Renal cortex interstitium (tissue), 11 donors: Measurements from ENCODE around the gene PDCD1LG2. TPM values are rescaled to one million over a fixed set of nuclear protein-coding genes. Genes with fewer than 3 reads are reported as not detected.

ENCODE experiments used
- DNase-seq, 11 donors: peaks; one replicate each; pipeline ENCODE4 v3.0.0-alpha.2; 2013; ENCODE audit warnings: low read depth in 9 of 11, low spot score in 4 of 11; ENCODE audit errors: extremely low read depth in 1 of 11
- polyA plus RNA-seq, 3 donors: library from polyadenylated mRNA; unstranded; fragments of 120-200 nt; gene quantifications; one replicate each; pipeline ENCODE4 v1.2.1, GENCODE V29; 2013; ENCODE audit not compliant: insufficient read length in 3 of 3

The PDCD1LG2 gene
- polyA plus RNA-seq, 3 donors = 0.10 to 0.12 TPM; not detected in 1

DNA sequence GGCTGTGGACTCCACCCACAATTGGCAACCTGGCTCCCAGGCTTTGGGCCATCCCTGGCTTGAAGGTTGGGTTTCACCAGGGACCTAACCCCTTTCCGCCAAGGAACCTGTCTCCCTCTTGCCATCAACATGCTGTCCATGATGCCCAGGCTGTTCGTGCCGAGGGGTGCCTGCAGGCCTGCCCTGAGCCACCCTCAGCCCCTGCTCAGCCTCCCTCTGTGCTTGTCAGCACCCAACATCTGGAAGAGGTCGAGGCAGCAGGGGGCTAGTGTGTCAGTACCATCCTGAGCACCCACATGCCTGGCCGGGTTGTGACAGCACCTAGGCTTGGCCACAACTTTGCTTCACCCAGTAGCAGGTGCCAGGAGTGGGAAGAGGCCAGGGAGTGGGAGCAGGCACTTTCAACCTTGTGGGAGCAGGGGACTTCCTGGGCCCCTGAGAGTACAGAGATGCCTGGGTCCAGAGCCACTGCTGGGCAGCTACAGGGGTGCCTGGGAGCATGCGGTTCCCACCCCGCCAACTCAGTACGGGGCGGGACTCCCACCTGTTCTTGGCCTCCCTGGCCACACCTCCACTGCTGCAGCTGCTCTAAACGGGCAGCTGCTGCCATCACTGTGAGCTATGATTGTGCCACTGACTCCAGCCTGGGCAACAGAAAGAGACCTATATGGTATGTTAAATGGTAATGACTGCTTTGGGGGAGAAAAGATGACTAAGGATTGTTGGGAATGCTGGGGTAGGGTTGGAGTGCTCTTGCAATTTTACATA is 6.3 kb downstream of the PDCD1LG2 start:
- no peak for DNase-seq

DNA sequence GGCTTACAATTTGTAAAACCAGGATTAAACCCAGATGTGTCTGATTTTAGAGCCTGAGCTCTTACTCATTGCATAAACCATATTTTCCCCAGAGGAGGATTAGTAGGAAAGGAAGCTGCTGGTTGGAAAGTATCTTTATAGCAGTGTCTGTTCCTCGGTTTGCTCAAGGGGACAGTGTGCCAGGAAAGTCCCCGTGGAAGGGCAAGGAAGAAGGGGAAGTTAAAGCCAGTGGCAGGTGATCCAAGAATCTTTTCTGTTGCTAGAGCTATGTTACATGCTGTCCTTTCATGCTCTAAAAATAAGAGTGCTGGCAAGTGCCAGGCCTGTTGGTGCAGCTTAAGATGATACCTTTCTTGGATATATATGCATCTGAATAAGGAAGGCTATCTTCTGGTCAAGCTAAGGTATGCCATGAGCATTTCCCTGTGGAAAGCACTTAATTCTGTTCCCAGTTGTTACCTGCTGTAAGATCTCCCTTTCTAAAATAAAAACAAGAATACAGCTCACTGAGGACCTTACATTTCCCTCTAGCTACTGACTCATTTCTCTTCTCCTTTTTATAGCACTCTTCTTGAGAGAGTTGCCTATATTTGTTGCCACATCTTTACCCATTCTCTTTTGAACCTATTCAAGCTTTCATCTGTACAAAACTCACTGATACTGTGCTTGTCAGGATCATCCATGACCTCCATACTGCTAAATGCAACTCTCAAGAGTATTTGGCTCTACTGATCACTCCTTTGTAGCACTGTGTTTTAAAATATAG is 8.0 kb downstream of the PDCD1LG2 start:
- DNase-seq = no peak

DNA sequence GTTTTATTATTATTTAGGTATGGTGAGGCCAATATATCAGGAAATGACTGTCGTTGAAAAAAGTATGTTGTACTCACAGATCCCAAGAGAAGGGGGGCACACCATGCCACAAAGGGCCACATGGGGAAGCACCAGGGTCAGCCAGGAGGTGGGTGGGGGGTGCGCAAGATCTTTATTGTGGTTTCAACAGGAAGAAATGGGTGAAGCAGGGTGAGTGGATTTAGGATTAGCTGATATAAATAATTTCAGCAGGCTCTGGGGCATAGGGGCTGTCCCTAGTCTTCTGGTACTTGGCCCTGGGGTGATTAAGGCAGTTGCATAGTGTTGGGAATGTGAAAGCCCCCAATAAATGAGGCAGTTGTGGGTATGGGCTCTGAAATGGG is 8.6 kb downstream of the PDCD1LG2 start:
- DNase-seq = no peak

DNA sequence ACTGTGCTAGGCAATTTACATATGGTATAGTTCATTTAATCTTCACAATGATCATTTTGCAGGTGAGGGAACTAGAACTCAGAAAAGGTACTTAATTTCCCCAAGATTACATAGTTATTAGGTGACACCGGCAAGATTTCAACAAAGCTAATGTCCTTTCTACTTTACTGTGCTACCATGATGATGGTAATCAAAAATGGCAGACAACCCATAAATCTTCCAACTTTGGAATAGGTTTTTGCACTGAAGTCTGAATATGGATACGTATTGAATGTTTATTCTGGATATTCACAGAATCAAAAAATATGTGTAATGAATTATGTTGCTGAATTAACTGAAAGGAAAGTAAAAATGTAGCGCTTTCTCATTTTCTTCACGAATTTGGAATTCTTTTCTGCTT is 13.8 kb downstream of the PDCD1LG2 start:
- DNase-seq = no peak

DNA sequence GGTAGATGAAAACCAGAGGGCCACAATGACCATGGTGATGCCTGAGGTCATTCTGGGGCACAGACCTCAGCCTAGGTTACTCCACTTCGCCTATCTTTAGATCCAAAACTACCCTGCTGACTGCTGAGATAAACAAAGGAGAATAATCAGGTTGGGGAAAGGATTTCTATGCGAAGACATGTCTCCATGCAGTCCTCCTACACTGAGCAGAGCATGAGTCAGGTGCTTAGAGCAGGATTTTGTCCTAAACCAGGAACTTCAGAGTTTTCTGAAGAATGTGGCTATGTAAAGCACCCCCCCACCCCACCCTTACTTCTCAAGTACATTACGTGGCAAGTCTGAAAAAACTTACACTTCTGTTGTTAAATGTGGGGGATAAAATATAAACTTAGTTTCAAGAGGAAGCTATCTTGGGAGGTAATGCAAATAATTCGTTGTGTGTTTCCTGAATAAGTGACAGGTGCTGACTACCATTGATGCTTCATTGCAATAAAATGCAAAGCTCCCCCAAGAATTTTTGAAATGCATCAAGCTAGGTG is 19.4 kb downstream of the PDCD1LG2 start:
- no peak for DNase-seq

DNA sequence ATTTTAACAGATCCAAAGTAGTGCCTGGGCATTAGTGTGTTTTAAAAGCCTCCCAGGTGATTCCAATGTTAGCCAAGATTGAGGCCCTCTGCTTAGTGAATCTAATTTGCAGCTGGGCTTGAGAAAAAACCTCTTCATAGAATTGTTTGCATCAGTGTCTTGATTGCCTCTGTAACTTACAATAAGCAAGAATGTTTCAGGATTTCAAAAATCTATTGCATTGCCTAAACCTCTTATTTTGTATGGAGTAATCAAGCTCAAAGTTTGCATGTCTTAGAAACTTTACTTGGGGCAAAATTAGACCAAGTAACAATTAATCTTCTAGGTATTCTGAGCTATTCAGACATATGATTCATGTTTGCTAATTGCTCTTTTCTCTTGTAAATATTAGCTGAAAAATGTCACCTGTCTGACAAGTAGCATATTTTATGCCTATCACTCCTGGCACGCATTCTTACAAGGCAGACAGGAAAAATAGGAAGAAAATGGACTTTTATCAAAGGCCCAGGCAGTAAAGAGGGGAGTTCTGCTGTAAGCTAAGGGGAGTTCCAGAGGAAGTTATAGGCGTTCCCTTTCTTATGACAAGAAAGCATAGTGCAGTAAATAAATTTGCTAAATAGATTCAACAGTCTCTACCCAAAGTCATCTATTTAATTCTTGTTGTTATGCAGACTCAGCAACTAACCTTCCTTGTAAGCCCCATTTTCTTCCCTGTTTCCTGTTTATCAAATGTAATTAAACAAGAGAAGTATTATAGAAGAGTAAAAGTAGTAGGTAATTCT is 21.0 kb downstream of the PDCD1LG2 start:
- no peak for DNase-seq

DNA sequence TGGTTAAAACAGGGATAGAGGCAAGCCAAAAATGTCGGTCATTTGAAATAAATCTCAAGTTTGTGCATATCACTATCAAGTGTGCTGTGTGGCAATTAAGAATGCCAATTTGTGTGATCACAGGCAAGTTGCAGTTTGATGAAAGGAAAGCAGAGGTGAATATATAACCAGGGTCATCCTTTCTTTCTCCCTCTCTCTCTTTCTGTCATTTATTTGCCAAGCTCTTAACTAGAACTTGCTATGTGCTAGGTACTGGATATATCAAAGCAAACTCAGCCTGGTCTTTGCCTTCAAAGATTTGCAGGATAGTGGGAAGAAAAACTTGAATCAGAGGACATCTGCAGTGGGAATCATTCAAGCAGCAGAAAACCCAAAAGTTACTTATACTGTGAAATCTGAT is 22.0 kb downstream of the PDCD1LG2 start:
- DNase-seq = peak in 1 of 11 donors; percentile 17

DNA sequence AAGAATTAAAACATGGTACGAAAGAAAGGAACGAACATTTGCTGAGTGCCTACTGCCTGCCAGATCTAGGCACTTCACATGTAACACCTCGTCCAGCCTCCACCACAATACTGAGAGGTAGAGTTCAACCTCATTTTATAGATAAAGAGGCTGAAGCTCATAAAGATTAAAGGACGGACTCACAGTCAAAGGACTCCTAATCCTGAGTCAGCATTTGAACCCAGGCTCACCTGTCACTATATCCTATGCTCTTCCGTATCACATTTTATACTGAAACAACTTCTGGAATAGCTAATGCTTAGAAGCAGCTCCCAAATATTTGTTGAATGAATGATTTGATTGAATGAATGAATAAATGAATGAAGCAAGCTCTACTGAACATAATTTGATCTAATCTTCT is 22.5 kb downstream of the PDCD1LG2 start:
- DNase-seq = no peak

DNA sequence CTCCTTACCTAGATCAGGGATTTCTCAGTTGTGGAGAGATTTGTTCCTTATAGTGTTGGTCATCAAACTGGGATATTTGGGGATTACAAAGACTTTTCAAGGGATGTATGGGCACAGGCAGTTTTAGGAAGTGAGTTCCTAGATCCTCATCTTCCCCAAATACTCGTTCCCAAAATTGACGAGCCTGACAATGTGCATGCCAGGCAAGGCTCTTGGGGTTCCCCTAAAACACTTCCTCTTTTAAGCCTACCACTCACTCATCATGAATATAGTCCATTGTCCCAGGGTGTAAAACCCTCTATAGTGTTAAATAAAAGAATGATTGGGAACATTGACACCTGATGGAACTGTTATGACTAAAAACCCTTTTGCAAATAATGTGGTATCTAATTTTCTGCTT is 26.4 kb downstream of the PDCD1LG2 start:
- no peak for DNase-seq

DNA sequence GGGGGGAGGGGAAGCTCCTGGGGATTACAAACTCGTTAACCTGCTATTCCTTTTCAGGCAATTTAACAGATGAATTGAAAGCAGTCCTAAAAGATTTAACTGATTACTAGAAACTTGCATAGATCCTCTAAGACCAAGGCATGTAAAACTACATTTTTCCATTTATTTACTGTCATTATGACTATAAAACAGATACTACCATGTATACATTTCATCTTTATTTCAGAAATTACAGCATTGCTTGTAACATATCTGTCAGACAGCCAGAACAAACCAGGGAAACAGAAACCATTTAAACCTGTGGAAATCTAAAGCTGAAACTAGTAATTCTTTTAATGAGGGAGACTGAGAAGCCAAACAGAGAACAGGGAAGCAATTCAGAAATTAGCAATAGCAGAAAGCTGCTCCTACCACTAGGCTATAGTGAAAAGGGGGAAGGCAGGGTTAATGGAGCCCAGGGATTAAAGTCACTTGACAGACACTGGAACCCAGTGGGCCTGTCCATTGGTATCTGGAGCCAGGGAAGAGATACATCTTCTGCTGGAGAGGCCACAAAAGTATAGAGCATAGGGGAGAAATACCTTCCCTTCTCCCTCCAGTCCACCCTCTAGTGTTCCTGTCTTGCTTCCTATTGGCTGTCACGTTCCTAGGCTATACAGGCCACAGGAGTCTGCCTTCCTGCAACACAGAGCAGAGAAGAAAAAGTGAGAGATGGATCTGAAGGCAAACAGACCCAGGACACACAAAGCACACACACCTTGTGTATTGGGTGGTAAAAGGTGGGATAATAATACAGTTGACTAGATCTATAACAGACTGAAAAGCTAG is 33.8 kb downstream of the PDCD1LG2 start:
- DNase-seq = no peak

DNA sequence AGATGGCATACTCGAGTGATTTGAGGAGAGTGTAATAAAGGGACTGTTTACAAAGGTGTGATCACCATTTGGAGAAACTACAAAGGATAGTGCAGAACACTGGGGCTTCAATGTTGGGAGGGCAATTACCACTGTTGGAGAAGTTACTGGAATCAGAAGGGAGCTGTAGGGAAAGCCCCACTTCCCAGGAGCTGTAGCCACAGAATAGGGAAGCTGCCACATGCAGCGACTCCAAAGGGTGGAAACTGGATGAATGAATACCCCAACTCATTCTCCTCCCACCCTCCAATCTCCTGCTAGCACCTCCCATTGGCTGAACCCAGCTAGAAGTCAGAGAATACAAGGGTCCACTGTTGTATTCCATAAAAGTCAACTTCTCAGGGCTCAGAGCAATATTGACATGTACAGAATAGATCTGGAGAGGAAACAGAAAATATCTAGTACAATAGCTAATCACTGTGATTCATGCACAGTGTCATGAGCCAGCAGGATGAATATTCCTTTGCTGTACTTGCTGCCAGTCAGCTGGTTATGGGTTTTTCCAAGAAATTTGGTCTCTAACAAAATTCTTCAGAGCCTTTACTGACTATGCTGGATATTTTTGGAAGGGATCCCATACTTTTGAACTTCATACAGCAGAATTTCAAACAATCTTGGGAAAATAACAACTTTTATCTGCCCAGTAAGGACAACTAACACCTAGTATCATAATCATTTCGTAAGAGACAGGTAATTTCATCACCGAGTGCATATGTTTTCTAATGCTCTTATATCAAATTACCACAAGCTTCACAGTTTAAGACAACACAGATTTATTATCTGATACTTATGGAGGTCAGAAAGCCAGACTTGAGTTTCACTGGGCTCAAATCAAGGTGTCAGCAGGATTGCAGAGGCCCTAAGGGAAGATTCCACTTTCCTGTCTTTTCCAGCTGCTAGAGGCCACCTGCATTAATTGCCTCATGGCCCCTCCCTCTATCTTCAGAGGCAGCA is 39.6 kb downstream of the PDCD1LG2 start:
- DNase-seq = no peak

DNA sequence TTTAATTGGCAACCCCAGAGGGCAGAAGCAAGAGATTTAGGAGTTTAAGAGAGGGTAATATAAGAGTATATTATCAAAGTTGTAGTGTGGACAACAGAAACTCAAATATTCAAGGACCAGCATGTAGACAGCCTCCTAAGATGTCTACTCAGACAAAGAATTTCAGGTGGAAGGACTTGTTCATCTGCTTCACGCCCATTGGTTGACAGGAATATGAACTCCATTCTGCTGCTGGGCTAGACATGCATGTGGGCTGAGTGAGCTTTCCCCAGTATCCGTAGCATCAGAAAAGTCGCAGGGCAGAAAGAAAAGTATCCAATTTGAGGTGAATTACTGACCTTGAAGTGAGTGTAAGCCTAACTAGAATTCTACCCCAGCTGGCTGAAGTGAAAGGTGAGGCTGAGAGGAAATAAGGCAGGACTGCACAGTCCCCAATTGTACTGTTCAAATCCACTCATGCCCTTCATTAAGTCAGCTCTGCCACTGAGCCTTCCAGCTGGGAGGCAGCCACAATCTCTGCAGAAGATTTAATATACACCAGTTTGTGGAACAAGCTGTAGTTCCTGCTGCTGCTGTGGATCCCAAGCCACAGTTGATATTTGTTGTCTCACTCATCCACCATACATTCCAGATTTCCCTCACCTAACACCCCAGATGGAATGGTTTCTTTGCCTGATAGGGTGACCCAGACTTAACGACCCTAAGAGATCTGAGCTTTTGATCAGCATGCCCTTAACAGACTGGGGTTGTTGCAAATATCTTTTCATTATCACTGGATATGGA is 41.2 kb downstream of the PDCD1LG2 start:
- DNase-seq = no peak

DNA sequence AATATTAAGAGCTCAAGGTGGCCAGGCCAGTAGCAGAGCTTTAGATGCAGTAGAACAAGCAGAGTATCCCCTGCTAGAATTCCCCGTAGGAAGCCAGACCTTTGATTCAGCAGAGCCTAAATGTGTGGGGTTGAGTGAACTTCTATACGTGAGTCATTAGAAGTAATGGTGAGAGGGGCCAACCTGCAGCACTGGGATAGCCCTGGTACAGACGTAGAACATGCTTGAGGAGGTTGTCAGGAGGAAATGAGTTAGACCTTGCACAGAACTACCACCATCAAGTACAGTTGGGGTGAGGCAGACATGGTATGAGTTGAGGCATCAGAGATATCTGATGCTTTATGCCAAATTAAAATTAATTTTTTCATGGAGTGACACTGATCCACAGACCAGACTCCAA is 42.0 kb downstream of the PDCD1LG2 start:
- no peak for DNase-seq

DNA sequence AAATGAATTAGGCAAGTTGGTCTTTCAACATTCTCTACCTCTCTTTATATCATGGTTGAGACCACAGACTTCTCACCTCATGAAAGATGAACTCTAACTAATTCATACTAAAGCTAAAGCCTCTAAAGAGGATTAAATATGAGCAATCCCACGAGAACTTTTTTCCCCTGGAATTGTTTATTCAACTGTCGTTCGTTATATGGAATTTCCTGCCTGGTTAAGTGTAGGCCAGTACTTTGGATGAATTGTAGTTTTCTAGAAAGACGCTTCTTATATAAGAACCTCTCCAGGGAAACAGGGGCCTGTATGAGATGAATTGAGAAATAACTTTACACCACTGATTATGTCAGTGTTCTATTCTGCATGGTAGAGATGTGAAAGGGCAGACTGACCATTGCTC is 42.9 kb downstream of the PDCD1LG2 start:
- peak in 1 of 11 donors; percentile 36 for DNase-seq

DNA sequence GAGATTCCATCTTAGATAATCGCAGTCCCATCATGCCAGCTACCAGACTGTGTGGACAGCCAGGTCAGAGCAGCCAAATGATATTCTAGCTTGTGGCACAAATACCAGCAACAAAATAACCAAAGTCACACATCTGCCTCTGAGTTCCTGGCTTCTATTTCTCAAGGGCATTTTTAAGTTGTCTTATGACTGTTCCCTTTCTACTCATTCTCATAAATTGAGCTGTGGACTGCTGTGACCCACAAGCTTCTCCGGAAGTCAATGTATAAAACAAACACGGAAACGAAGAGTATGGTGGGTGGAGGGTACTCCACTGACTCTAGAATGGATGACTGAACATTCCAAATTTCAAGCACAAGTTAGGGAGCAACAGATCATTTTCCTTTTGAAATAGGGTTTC is 43.9 kb downstream of the PDCD1LG2 start:
- no peak for DNase-seq

DNA sequence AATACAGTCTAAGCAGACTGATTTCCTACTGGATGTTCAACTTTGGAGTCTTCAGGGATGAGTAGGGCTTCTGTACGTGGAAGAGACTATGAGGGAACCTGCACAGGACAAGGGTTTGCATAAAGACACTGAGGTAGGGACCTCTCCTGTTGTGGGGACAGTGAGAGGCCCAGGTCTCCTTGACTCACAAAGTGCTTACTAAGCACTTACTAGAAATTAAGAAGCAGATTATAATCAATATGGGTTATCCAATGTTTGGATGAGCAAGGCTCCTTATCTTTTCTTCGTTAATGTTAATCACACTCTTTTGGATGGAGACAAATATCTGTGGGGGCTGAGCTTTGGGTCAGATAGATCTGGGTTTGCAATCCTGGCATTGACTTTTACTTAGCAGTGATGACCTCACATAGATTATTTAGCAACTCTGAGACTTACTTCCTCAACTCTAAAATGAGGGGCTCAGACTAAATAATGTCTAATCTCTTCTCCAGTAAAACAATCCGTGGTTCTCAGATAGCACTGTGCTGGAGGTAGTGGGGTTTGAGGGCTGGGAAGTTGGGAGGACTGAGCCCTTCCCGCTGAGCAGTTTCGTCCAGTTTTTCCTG is 45.9 kb downstream of the PDCD1LG2 start:
- no peak for DNase-seq
